ENCODE data around the gene ROBO2.

ROBO2 gene

GRCh38 chr3:77188210-77188609 is 148.3 kb downstream of the ROBO2 start:
- Histone ChIP-seq H3K4me1 (ENCODE audit: control extremely low read depth in 1 of 4, control insufficient read depth in 4 of 4, insufficient read depth in 4 of 4, low read length in 3 of 4) (no peaks in the 10 kb centered on the region), H3K27ac (ENCODE audit: insufficient read depth in 1 of 2, low read depth in 1 of 2, low read length in 2 of 2, poor library complexity in 1 of 2, severe bottlenecking in 2 of 2) (no peak overlapping the region), H3K36me3 (ENCODE audit: control insufficient read depth in 4 of 4, insufficient read depth in 4 of 4, low read length in 3 of 4) (no peaks in the 10 kb centered on the region), H3K27me3 (replicated peaks in 2 of 5; ENCODE audit: control insufficient read depth in 4 of 5, insufficient read depth in 5 of 5, low read length in 4 of 5) (no peaks in the 10 kb centered on the region), H3K4me3 (ENCODE audit: control insufficient read depth in 1 of 7, extremely low read depth in 1 of 7, insufficient read depth in 4 of 7, low read depth in 2 of 7, low read length in 6 of 7) (no peak overlapping the region), H3K9me3 (ENCODE audit: control extremely low read depth in 1 of 5, control insufficient read depth in 4 of 5, insufficient read depth in 2 of 5, low read depth in 1 of 5, low read length in 4 of 5) (no peaks in the 10 kb centered on the region)
- no peak for DNase-seq
- ChIA-PET POLR2A (no interaction called here), CTCF (no interaction called here)
- WGBS (ENCODE audit: insufficient coverage) = no CpG with 5 or more reads among the region's 2 CpGs

GRCh38 chr3:77189258-77189657 is 149.4 kb downstream of the ROBO2 start:
- Histone ChIP-seq H3K27ac (ENCODE audit: insufficient read depth in 1 of 2, low read depth in 1 of 2, low read length in 2 of 2, poor library complexity in 1 of 2, severe bottlenecking in 2 of 2) (no peak overlapping the region), H3K9me3 (ENCODE audit: control extremely low read depth in 1 of 5, control insufficient read depth in 4 of 5, insufficient read depth in 2 of 5, low read depth in 1 of 5, low read length in 4 of 5) (no peaks in the 10 kb centered on the region), H3K4me1 (ENCODE audit: control extremely low read depth in 1 of 4, control insufficient read depth in 4 of 4, insufficient read depth in 4 of 4, low read length in 3 of 4) (no peaks in the 10 kb centered on the region), H3K27me3 (replicated peaks in 2 of 5; ENCODE audit: control insufficient read depth in 4 of 5, insufficient read depth in 5 of 5, low read length in 4 of 5) (no peaks in the 10 kb centered on the region), H3K36me3 (ENCODE audit: control insufficient read depth in 4 of 4, insufficient read depth in 4 of 4, low read length in 3 of 4) (no peaks in the 10 kb centered on the region), H3K4me3 (ENCODE audit: control insufficient read depth in 1 of 7, extremely low read depth in 1 of 7, insufficient read depth in 4 of 7, low read depth in 2 of 7, low read length in 6 of 7) (no peak overlapping the region)
- no CpG with 5 or more reads among the region's 2 CpGs for WGBS (ENCODE audit: insufficient coverage)
- ChIA-PET POLR2A (no interaction called here), CTCF (no interaction called here)
- DNase-seq = no peak

- Histone ChIP-seq H3K27ac (ENCODE audit: insufficient read depth in 1 of 2, low read depth in 1 of 2, low read length in 2 of 2, poor library complexity in 1 of 2, severe bottlenecking in 2 of 2) (no peak overlapping the region), H3K4me1 (ENCODE audit: control extremely low read depth in 1 of 4, control insufficient read depth in 4 of 4, insufficient read depth in 4 of 4, low read length in 3 of 4) (no peaks in the 10 kb centered on the region), H3K27me3 (replicated peaks in 2 of 5; ENCODE audit: control insufficient read depth in 4 of 5, insufficient read depth in 5 of 5, low read length in 4 of 5) (no peaks in the 10 kb centered on the region), H3K4me3 (ENCODE audit: control insufficient read depth in 1 of 7, extremely low read depth in 1 of 7, insufficient read depth in 4 of 7, low read depth in 2 of 7, low read length in 6 of 7) (no peak overlapping the region), H3K36me3 (ENCODE audit: control insufficient read depth in 4 of 4, insufficient read depth in 4 of 4, low read length in 3 of 4) (no peaks in the 10 kb centered on the region), H3K9me3 (ENCODE audit: control extremely low read depth in 1 of 5, control insufficient read depth in 4 of 5, insufficient read depth in 2 of 5, low read depth in 1 of 5, low read length in 4 of 5) (no peaks in the 10 kb centered on the region)
- WGBS (ENCODE audit: insufficient coverage) = no CpG with 5 or more reads among the region's 2 CpGs
- CTCF ChIA-PET = no interaction called here
- DNase-seq = no peak
- POLR2A ChIA-PET = no interaction called here
Measured at GRCh38 chr3:77189684-77190083, 149.8 kb downstream of the ROBO2 start.

- ChIA-PET CTCF (no interaction called here), POLR2A (no interaction called here)
- no peak for DNase-seq
- H3K27me3 ChIP-seq (replicated peaks in 2 of 5; ENCODE audit: control insufficient read depth in 4 of 5, insufficient read depth in 5 of 5, low read length in 4 of 5) = no peaks in the 10 kb centered on the region
- no peaks in the 10 kb centered on the region for H3K4me1 ChIP-seq (ENCODE audit: control extremely low read depth in 1 of 4, control insufficient read depth in 4 of 4, insufficient read depth in 4 of 4, low read length in 3 of 4)
- no CpG with 5 or more reads among the region's 3 CpGs for WGBS (ENCODE audit: insufficient coverage)
- H3K36me3 ChIP-seq (ENCODE audit: control insufficient read depth in 4 of 4, insufficient read depth in 4 of 4, low read length in 3 of 4) = no peaks in the 10 kb centered on the region
- no peak overlapping the region for H3K27ac ChIP-seq (ENCODE audit: insufficient read depth in 1 of 2, low read depth in 1 of 2, low read length in 2 of 2, poor library complexity in 1 of 2, severe bottlenecking in 2 of 2)
- no peaks in the 10 kb centered on the region for H3K9me3 ChIP-seq (ENCODE audit: control extremely low read depth in 1 of 5, control insufficient read depth in 4 of 5, insufficient read depth in 2 of 5, low read depth in 1 of 5, low read length in 4 of 5)
- no peak overlapping the region for H3K4me3 ChIP-seq (ENCODE audit: control insufficient read depth in 1 of 7, extremely low read depth in 1 of 7, insufficient read depth in 4 of 7, low read depth in 2 of 7, low read length in 6 of 7)
Measured at GRCh38 chr3:77190374-77190773, 150.5 kb downstream of the ROBO2 start.

GRCh38 chr3:77191014-77191413 is 151.1 kb downstream of the ROBO2 start:
- Histone ChIP-seq H3K4me1 (ENCODE audit: control extremely low read depth in 1 of 4, control insufficient read depth in 4 of 4, insufficient read depth in 4 of 4, low read length in 3 of 4) (no peaks in the 10 kb centered on the region), H3K27ac (ENCODE audit: insufficient read depth in 1 of 2, low read depth in 1 of 2, low read length in 2 of 2, poor library complexity in 1 of 2, severe bottlenecking in 2 of 2) (no peak overlapping the region), H3K4me3 (ENCODE audit: control insufficient read depth in 1 of 7, extremely low read depth in 1 of 7, insufficient read depth in 4 of 7, low read depth in 2 of 7, low read length in 6 of 7) (no peak overlapping the region), H3K36me3 (ENCODE audit: control insufficient read depth in 4 of 4, insufficient read depth in 4 of 4, low read length in 3 of 4) (no peaks in the 10 kb centered on the region), H3K27me3 (replicated peaks in 2 of 5; ENCODE audit: control insufficient read depth in 4 of 5, insufficient read depth in 5 of 5, low read length in 4 of 5) (no peaks in the 10 kb centered on the region), H3K9me3 (ENCODE audit: control extremely low read depth in 1 of 5, control insufficient read depth in 4 of 5, insufficient read depth in 2 of 5, low read depth in 1 of 5, low read length in 4 of 5) (no peaks in the 10 kb centered on the region)
- 100% methylated on average over 1 of the region's 4 CpGs for WGBS (ENCODE audit: insufficient coverage)
- DNase-seq = no peak
- ChIA-PET CTCF (no interaction called here), POLR2A (no interaction called here)

- Histone ChIP-seq H3K27ac (ENCODE audit: insufficient read depth in 1 of 2, low read depth in 1 of 2, low read length in 2 of 2, poor library complexity in 1 of 2, severe bottlenecking in 2 of 2) (no peak overlapping the region), H3K4me1 (ENCODE audit: control extremely low read depth in 1 of 4, control insufficient read depth in 4 of 4, insufficient read depth in 4 of 4, low read length in 3 of 4) (no peaks in the 10 kb centered on the region), H3K4me3 (ENCODE audit: control insufficient read depth in 1 of 7, extremely low read depth in 1 of 7, insufficient read depth in 4 of 7, low read depth in 2 of 7, low read length in 6 of 7) (no peak overlapping the region), H3K27me3 (replicated peaks in 2 of 5; ENCODE audit: control insufficient read depth in 4 of 5, insufficient read depth in 5 of 5, low read length in 4 of 5) (no peaks in the 10 kb centered on the region), H3K9me3 (ENCODE audit: control extremely low read depth in 1 of 5, control insufficient read depth in 4 of 5, insufficient read depth in 2 of 5, low read depth in 1 of 5, low read length in 4 of 5) (no peaks in the 10 kb centered on the region), H3K36me3 (ENCODE audit: control insufficient read depth in 4 of 4, insufficient read depth in 4 of 4, low read length in 3 of 4) (no peaks in the 10 kb centered on the region)
- POLR2A ChIA-PET = no interaction called here
- no peak for DNase-seq
- no CpG with 5 or more reads among the region's 3 CpGs for WGBS (ENCODE audit: insufficient coverage)
- CTCF ChIA-PET = no interaction called here
Measured at GRCh38 chr3:77191640-77192039, 151.7 kb downstream of the ROBO2 start.

- H3K9me3 ChIP-seq (ENCODE audit: control extremely low read depth in 1 of 5, control insufficient read depth in 4 of 5, insufficient read depth in 2 of 5, low read depth in 1 of 5, low read length in 4 of 5) = no peaks in the 10 kb centered on the region
- no peaks in the 10 kb centered on the region for H3K4me1 ChIP-seq (ENCODE audit: control extremely low read depth in 1 of 4, control insufficient read depth in 4 of 4, insufficient read depth in 4 of 4, low read length in 3 of 4)
- ChIA-PET CTCF (no interaction called here), POLR2A (no interaction called here)
- no peak for DNase-seq
- H3K36me3 ChIP-seq (ENCODE audit: control insufficient read depth in 4 of 4, insufficient read depth in 4 of 4, low read length in 3 of 4) = no peaks in the 10 kb centered on the region
- H3K4me3 ChIP-seq (ENCODE audit: control insufficient read depth in 1 of 7, extremely low read depth in 1 of 7, insufficient read depth in 4 of 7, low read depth in 2 of 7, low read length in 6 of 7) = no peak overlapping the region
- H3K27ac ChIP-seq (ENCODE audit: insufficient read depth in 1 of 2, low read depth in 1 of 2, low read length in 2 of 2, poor library complexity in 1 of 2, severe bottlenecking in 2 of 2) = no peak overlapping the region
- 96% methylated on average over 5 of the region's 12 CpGs for WGBS (ENCODE audit: insufficient coverage)
- H3K27me3 ChIP-seq (replicated peaks in 2 of 5; ENCODE audit: control insufficient read depth in 4 of 5, insufficient read depth in 5 of 5, low read length in 4 of 5) = no peaks in the 10 kb centered on the region
Measured at GRCh38 chr3:77195766-77196545, 156.1 kb downstream of the ROBO2 start.

All from common myeloid progenitor, CD34-positive (primary cell).